HG03039 (cell line): ENCODE results near the gene CBLB.

Experiments
- ATAC-seq: cut with Tn5 transposase; IDR thresholded peaks from one replicate; pipeline ENCODE4 v1.9.1; 2021; ENCODE audit warnings: mild to moderate bottlenecking, moderate library complexity; ENCODE audit not compliant: unreplicated experiment

CBLB gene

DNA sequence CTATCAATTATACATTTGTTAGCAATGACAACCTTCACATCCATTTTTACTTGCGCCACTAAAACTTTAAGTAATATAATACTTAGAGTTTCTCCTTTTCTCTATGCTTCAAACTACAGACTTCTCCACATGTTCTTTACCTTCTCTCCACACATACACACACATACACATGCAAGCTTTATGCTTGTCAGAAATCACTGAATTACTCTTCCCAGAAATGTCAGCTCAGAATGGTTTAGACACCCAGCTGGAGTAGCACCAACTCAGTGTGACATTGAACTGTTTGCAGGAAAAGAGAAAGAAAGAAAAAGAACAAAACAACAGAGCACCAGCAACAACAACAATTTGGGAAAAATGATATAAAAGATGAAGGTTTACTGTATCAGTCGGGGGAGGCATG, 20.9 kb downstream of the CBLB start:
- ATAC-seq, result no peak

- ATAC-seq, result no peak
Measured at GRCh38 chr3:105847452-105847851, 21.4 kb downstream of the CBLB start.

GRCh38 chr3:105846809-105847208, 22.0 kb downstream of the CBLB start:
- ATAC-seq, result no peak

DNA sequence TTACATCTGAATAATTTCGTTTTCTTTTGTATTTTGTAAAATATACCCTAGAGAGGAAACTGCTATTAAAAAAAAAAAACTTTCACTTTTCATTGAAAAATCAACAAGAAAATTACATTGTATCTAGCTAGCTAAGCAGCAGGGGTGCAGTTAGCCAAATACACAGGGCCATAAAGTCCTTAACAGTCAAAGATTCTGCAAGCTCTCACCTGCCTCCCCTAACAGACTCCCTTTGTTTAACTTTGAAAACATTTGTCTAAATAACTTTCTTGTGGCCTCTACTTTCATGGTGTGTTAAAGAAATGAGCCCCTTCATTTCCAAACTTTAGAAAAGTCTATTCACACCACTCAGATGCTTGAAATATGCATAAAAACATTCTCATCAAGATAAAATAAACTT, 23.3 kb downstream of the CBLB start:
- ATAC-seq, result no peak

DNA sequence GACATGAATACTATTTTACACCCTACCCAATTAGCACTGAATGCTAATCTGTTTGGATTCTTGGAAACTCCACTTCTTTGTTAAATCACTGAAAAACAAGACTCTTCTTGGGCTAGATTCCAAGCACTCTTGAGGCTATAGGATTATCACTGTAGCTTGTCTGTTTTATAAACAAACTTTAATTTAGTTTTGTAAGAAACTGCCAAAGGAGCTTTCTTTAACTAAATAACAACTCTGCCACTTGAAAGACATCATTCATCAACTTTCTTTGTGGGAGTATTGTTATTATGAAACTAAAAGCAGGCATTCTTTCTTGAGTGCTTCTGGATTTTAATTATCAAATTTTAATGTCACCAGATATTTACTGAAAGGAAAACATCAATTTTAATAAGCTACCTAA, 24.1 kb downstream of the CBLB start:
- ATAC-seq, result no peak

GRCh38 chr3:105843994-105844393, 24.8 kb downstream of the CBLB start:
- no peak for ATAC-seq

DNA sequence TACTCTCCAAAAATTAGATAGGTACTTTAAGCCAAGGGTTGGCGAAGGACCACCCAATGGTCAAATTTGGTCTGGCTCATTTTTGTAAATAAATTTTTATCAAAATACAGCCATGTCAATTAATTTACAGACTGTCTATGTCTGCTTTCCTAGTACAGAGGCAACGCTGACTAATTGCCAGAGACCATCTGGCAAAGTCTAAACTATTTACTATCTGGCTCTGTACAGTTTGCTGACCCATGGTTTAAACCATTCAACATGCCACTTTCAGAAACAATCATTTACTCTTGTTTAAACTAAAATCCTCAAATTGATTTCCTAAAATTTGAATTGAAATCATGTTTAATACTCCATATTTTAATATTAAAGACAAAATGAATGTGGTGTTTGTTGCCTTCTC, 25.9 kb downstream of the CBLB start:
- ATAC-seq, result no peak

GRCh38 chr3:105842449-105842848, 26.4 kb downstream of the CBLB start:
- no peak for ATAC-seq

GRCh38 chr3:105837947-105838346, 30.9 kb downstream of the CBLB start:
- ATAC-seq, result no peak

- peak; percentile 97 for ATAC-seq
Measured at GRCh38 chr3:105837143-105837740, 31.6 kb downstream of the CBLB start.

- peak; percentile 54 for ATAC-seq
Measured at GRCh38 chr3:105836533-105836932, 32.3 kb downstream of the CBLB start.

DNA sequence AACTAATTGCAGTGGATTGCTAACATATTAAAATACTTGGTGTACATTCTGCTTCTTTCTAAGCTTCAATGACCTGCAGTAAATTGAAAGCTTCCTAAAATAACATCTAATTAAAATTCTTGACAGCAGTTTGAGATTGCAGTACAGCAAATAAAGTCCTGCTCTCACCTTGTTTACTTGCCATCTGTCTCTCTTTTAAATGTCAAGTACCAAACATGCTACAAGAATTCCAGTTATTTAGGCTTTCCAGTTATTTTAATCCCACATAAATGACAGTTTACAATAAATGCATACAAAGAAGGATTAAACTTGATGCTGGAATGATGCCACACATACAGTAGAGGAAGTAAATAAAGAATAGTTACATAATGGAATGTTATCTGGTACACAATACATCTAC, 33.2 kb downstream of the CBLB start:
- no peak for ATAC-seq

GRCh38 chr3:105834768-105835167, 34.0 kb downstream of the CBLB start:
- ATAC-seq, result no peak

GRCh38 chr3:105832644-105833043, 36.2 kb downstream of the CBLB start:
- no peak for ATAC-seq

DNA sequence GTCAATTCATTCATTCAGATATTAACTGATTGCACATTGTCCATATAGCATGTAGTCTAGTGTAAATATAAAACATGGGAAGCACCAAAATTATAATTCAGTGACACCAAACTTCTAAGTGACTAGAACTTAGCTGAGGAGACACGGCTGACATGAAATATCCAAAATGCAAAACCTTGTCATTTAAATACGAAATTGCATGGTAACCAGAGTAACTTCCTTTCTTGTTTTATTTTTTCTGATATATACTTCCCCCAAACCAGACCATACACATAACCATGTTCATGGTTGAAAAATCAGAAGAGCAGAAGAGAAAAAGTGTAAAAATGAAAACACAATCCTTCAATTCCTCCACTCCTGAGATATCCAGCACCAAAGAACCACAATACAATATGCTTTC, 38.0 kb downstream of the CBLB start:
- no peak for ATAC-seq

- ATAC-seq, result no peak
Measured at GRCh38 chr3:105829871-105830622, 38.8 kb downstream of the CBLB start.

DNA sequence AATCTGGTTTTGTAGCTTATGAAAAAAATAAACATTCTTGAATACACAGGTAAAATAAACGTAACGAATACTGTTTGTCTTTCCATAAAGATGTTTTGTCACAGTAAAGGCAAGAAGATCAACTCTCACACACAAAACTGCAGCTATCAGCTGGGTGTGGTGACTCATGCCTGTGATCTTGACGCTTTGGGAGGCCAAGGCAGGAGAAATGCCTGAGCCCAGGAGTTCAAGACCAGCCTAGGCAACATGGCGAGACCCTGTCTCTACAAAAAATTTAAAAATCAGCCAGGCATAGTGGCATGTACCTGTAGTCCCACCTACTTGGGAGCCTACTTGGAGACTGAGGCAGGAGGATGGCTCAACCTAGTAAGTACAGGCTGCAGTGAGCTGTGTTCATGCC, 39.6 kb downstream of the CBLB start:
- ATAC-seq, result no peak

GRCh38 chr3:105828703-105829102, 40.1 kb downstream of the CBLB start:
- no peak for ATAC-seq

DNA sequence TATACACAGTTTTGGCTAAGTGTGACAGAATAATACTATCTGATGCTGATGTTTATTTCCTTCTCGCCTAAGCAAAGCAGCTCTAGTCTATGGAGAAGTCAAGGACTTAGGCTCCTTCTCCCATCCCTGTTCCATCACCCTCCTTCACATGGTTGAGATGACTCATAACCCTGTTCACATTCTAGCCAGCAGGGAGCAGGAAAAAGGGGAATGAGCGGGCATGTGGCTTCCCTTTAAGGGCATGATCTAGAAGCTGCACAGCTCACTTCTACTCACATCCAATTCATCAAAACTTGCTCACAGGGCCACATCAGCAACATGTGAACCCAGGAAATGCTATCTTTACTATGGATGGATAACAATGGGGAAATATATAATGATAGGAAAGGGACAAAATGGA, 40.9 kb downstream of the CBLB start:
- ATAC-seq, result no peak

- no peak for ATAC-seq
Measured at GRCh38 chr3:105826778-105827634, 41.8 kb downstream of the CBLB start.

GRCh38 chr3:105824129-105824528, 44.7 kb downstream of the CBLB start:
- no peak for ATAC-seq
